SK-N-SH treated with all-trans-retinoic acid at 6 μM for 48 hours (cell line): Measurements from ENCODE around the gene DEAF1.

Experiments used
- ATAC-seq: fragments of 200-7000 bp; cut with Tn5 transposase; 3 replicates; pipeline ENCODE4 v1.9.1; 2020; ENCODE audit warnings: mild to moderate bottlenecking, moderate library complexity
- ARNTL ChIP-seq: fragments of 450-650 bp; formaldehyde crosslinking; IDR thresholded peaks from 2 replicates; pipeline ENCODE4 v1.5.0; 2020; ENCODE audit warnings: low read depth, mild to moderate bottlenecking, moderate library complexity, borderline replicate concordance
- BACH2 ChIP-seq: fragments of 250-450 bp; sonication (Bioruptor Pico); IDR thresholded peaks from 2 replicates; pipeline ENCODE4 v1.9.0; 2021; ENCODE audit warnings: mild to moderate bottlenecking, borderline replicate concordance
- CSDC2 ChIP-seq: fragments of 250-450 bp; sonication (Bioruptor Pico); IDR thresholded peaks from 2 replicates; pipeline ENCODE4 v1.5.0; 2020; ENCODE audit warnings: mild to moderate bottlenecking, moderate library complexity
- ESRRG ChIP-seq: fragments of 250-450 bp; sonication (Bioruptor Pico); IDR thresholded peaks from 2 replicates; pipeline ENCODE4 v1.6.1; 2021; ENCODE audit warnings: mild to moderate bottlenecking
- GLIS3 ChIP-seq: fragments of 250-450 bp; sonication (Bioruptor Pico); IDR thresholded peaks from 2 replicates; pipeline ENCODE4 v1.5.0; 2020; ENCODE audit warnings: mild to moderate bottlenecking, moderate library complexity
- ISL1 ChIP-seq: fragments of 250-450 bp; sonication (Bioruptor Pico); IDR thresholded peaks from 2 replicates; pipeline ENCODE4 v2.1.2; 2022; ENCODE audit warnings: mild to moderate bottlenecking, moderate library complexity
- OSR1 ChIP-seq: fragments of 250-450 bp; sonication (Bioruptor Pico); IDR thresholded peaks from 2 replicates; pipeline ENCODE4 v1.8.0; 2022; ENCODE audit warnings: moderate library complexity, mild to moderate bottlenecking, inconsistent platforms
- PATZ1 ChIP-seq: fragments of 250-450 bp; sonication (Bioruptor Pico); IDR thresholded peaks from 2 replicates; pipeline ENCODE4 v1.8.0; 2020; ENCODE audit warnings: mild to moderate bottlenecking, moderate library complexity, borderline replicate concordance
- POU6F1 ChIP-seq: fragments of 250-450 bp; sonication (Bioruptor Pico); IDR thresholded peaks from 2 replicates; pipeline ENCODE4 v1.8.0; 2021; ENCODE audit warnings: low read depth, mild to moderate bottlenecking, moderate library complexity, borderline replicate concordance
- PPARA ChIP-seq: fragments of 250-450 bp; sonication (Bioruptor Pico); IDR thresholded peaks from 2 replicates; pipeline ENCODE4 v1.5.0; 2020; ENCODE audit warnings: mild to moderate bottlenecking, borderline replicate concordance
- RARB ChIP-seq: fragments of 250-450 bp; sonication (Bioruptor Pico); IDR thresholded peaks from 2 replicates; pipeline ENCODE4 v1.8.0; 2021; ENCODE audit warnings: mild to moderate bottlenecking, moderate library complexity
- SNAI2 ChIP-seq: fragments of 250-450 bp; sonication (Bioruptor Pico); IDR thresholded peaks from 2 replicates; pipeline ENCODE4 v1.5.0; 2020; ENCODE audit warnings: mild to moderate bottlenecking, moderate library complexity
- TCF4 ChIP-seq: fragments of 250-450 bp; sonication (Bioruptor Pico); IDR thresholded peaks from 2 replicates; pipeline ENCODE4 v1.8.0; 2021; ENCODE audit warnings: mild to moderate bottlenecking, moderate library complexity, borderline replicate concordance
- TOX ChIP-seq: fragments of 250-450 bp; sonication (Bioruptor Pico); IDR thresholded peaks from 2 replicates; pipeline ENCODE4 v1.8.0; 2021; ENCODE audit warnings: mild to moderate bottlenecking, moderate library complexity, borderline replicate concordance
- TSHZ2 ChIP-seq: fragments of 250-450 bp; sonication (Bioruptor Pico); IDR thresholded peaks from 2 replicates; pipeline ENCODE4 v1.5.0; 2020; ENCODE audit warnings: mild to moderate bottlenecking, moderate library complexity
- ZC3H10 ChIP-seq: fragments of 250-450 bp; sonication (Bioruptor Pico); IDR thresholded peaks from 2 replicates; pipeline ENCODE4 v1.5.1; 2021; ENCODE audit warnings: mild to moderate bottlenecking, moderate library complexity
- ZFP3 ChIP-seq: fragments of 250-450 bp; sonication (Bioruptor Pico); IDR thresholded peaks from 2 replicates; pipeline ENCODE4 v1.5.0; 2020; ENCODE audit warnings: mild to moderate bottlenecking, moderate library complexity
- ZFP30 ChIP-seq: fragments of 450-650 bp; formaldehyde crosslinking; IDR thresholded peaks from 2 replicates; pipeline ENCODE4 v1.5.0; 2022; ENCODE audit warnings: mild to moderate bottlenecking, moderate library complexity
- ZNF565 ChIP-seq: fragments of 450-650 bp; formaldehyde crosslinking; conservative IDR thresholded peaks from 2 replicates; pipeline ENCODE4 v1.5.0; 2020; ENCODE audit warnings: low read depth, mild to moderate bottlenecking, moderate library complexity
- ZNF70 ChIP-seq: fragments of 450-650 bp; formaldehyde crosslinking; IDR thresholded peaks from 2 replicates; pipeline ENCODE4 v1.5.0; 2020; ENCODE audit warnings: mild to moderate bottlenecking, moderate library complexity
- ZNF8 ChIP-seq: fragments of 450-650 bp; formaldehyde crosslinking; IDR thresholded peaks from 2 replicates; pipeline ENCODE4 v1.5.0; 2020; ENCODE audit warnings: mild to moderate bottlenecking, moderate library complexity
- TF ChIP-seq, protein P1 (sequence below): fragments of 250-450 bp; sonication (Bioruptor Pico); IDR thresholded peaks from 2 replicates; pipeline ENCODE4 v1.5.1; 2020; ENCODE audit warnings: low read depth, mild to moderate bottlenecking, moderate library complexity
- TF ChIP-seq, protein P2 (sequence below): fragments of 250-450 bp; sonication (Bioruptor Pico); IDR thresholded peaks from 2 replicates; pipeline ENCODE4 v1.5.1; 2021; ENCODE audit warnings: mild to moderate bottlenecking, moderate library complexity

Gene DEAF1

DNA sequence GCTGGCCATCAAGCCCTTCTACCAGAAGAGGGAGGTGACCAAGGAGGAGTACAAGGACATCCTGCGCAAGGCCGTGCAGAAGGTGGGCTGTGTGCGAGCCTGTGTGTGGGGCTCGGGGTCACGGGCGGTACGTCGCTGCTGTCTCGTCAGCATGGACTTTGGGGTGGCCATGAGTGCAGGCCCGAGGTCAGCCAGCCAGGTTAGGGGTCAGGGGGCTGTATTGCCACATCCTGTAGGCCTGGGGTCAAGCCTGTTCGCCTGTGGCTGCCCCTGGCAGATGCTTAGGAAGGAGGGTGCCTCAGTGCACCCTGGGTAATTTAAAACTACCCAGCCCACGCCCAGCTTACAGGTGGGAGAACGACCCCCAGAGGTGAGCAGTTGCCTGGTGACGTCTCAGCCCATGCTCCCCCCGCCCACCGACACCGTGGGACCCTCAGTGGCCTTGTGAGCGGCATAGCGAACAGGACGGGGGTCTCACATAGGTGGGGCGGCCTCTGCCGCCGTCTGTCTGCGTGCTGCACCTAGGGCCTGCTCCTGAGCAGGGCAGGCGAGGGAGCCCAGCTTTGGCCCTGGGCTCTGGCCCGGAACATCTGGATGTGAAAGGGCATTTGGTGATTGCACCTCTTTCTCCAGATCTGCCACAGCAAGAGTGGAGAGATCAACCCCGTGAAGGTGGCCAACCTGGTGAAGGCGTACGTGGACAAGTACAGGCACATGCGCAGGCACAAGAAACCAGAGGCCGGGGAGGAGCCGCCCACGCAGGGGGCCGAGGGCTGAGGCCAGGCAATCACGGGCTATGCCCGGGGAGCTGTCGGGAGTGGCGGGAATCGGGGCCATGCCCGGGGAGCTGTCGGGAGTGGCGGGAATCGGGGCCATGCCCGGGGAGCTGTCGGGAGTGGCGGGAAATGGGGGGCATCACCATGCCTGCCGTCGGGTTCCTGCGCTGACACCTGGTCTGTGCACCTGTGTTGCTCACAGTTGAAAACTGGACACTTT, 83.7 kb downstream of the DEAF1 start:
- no peak for ATAC-seq
- TF ChIP-seq ZFP30 (no peak), RARB (CRISPR knock-in tag) (no peak), GLIS3 (CRISPR knock-in tag) (no peak), SNAI2 (no peak), CSDC2 (CRISPR knock-in tag) (no peak), TOX (CRISPR knock-in tag) (no peak), ARNTL (no peak), BACH2 (CRISPR knock-in tag) (no peak), ISL1 (CRISPR knock-in tag) (no peak), ZNF565 (no peak), ZNF8 (CRISPR knock-in tag) (no peak), ESRRG (no peak), PPARA (CRISPR knock-in tag) (no peak), PATZ1 (CRISPR knock-in tag) (no peak), ZFP3 (no peak), TSHZ2 (CRISPR knock-in tag) (no peak)
- TF ChIP-seq, protein P1, sequence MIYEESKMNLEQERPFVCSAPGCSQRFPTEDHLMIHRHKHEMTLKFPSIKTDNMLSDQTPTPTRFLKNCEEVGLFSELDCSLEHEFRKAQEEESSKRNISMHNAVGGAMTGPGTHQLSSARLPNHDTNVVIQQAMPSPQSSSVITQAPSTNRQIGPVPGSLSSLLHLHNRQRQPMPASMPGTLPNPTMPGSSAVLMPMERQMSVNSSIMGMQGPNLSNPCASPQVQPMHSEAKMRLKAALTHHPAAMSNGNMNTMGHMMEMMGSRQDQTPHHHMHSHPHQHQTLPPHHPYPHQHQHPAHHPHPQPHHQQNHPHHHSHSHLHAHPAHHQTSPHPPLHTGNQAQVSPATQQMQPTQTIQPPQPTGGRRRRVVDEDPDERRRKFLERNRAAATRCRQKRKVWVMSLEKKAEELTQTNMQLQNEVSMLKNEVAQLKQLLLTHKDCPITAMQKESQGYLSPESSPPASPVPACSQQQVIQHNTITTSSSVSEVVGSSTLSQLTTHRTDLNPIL = no peak
- TF ChIP-seq, protein P2, sequence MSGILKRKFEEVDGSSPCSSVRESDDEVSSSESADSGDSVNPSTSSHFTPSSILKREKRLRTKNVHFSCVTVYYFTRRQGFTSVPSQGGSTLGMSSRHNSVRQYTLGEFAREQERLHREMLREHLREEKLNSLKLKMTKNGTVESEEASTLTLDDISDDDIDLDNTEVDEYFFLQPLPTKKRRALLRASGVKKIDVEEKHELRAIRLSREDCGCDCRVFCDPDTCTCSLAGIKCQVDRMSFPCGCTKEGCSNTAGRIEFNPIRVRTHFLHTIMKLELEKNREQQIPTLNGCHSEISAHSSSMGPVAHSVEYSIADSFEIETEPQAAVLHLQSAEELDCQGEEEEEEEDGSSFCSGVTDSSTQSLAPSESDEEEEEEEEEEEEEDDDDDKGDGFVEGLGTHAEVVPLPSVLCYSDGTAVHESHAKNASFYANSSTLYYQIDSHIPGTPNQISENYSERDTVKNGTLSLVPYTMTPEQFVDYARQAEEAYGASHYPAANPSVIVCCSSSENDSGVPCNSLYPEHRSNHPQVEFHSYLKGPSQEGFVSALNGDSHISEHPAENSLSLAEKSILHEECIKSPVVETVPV (CRISPR knock-in tag) = no peak

DNA sequence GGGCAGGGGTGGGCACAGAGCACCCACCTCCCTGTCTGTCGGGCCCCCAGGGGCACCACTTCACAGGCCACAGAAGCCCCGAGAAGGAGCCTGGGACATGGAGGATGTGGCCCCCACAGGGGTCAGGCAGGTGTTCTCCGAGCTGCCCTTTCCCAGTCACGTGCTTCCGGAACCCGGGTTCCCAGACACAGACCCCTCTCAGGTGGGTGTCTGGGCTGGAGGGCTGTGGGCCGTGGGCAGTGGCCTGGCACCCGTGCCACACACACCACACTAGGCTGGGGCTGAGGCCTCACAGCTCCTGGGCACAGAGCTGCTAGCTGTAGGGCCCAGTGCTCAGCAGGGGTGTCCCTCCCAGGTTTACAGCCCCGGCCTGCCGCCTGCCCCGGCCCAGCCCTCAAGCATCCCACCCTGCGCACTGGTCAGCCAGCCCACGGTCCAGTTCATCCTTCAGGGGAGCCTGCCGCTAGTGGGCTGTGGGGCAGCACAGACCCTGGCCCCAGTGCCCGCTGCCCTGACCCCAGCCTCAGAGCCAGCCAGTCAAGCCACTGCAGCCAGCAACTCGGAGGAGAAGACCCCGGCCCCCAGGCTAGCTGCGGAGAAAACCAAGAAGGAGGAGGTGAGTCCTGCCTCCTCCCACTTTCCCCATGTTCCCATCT, 84.7 kb downstream of the DEAF1 start:
- ATAC-seq = no peak
- TF ChIP-seq TCF4 (CRISPR knock-in tag) (no peak), ISL1 (CRISPR knock-in tag) (no peak), BACH2 (CRISPR knock-in tag) (no peak), ZFP30 (no peak), PPARA (CRISPR knock-in tag) (no peak), ESRRG (no peak), POU6F1 (no peak), ZC3H10 (no peak), ARNTL (no peak), PATZ1 (CRISPR knock-in tag) (no peak), OSR1 (no peak), ZFP3 (no peak), RARB (CRISPR knock-in tag) (no peak), ZNF565 (no peak), SNAI2 (no peak), CSDC2 (CRISPR knock-in tag) (no peak), ZNF70 (CRISPR knock-in tag) (no peak), GLIS3 (CRISPR knock-in tag) (no peak)
- TF ChIP-seq, protein P1 = no peak
